NB4 (cell line): ENCODE results near the gene AFAP1.

Source experiments
- MYC ChIP-seq: IDR thresholded peaks from 2 replicates; pipeline ENCODE4 v1.6.1; 2011; ENCODE audit warnings: low read depth, low read length
- POLR2A ChIP-seq: IDR thresholded peaks from 2 replicates; pipeline ENCODE4 v1.6.1; 2011; ENCODE audit warnings: mild to moderate bottlenecking; ENCODE audit not compliant: insufficient read length; ENCODE audit errors: extremely low read depth
- TF ChIP-seq, protein P1 (sequence below): IDR thresholded peaks from one replicate; pipeline ENCODE4 v1.5.1; 2012; ENCODE audit warnings: low read depth, low read length
- TF ChIP-seq, protein P2 (sequence below): IDR thresholded peaks from 2 replicates; pipeline ENCODE4 v1.6.1; 2011; ENCODE audit warnings: low read depth, low read length

DNA sequence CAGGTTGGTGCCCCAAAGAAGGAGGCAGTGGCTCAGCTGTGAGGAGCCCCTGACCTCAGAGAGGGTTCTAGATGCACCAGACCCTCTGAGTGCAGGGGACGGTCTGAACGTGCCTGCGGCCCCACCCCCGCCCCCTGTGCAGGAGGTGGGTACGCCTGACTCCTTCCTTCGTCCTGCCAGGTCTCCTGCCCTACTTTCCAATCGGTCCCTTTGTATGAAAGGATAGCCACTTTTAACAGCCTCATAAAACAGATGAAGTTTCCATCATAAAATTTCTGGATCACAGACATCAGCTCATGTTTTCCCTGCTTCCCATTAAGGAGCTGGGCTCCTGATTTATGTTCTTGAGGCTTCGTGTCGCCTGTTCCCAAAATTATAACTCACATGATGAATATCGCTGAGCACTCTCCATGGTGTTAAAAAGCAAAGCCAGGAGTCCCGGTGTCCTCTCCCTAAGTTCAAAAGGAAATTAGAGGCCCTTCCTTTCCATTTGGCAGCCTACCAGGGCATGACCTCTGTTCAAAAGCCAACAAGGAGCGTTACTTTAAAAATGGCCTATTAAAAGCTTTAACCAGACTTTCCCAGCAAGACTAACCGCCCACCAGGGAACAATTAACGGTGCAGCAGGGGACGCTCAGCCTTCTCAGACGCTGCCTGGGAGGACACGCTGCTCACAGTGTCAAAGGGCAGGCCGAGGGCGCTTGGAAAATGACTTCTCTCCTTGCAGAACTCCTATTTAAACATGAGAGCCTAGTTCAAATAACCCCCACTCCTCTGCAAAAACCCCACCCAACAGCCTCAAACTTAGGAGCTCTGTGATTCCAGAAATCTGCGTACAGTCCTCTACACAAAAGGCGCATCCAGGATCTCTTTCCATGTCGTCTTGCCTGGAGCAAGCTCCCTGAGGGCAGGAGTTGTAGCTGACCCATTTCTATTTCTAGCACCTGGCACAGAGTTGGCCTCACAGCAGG is 181.9 kb downstream of the AFAP1 start:
- TF ChIP-seq, protein P1, sequence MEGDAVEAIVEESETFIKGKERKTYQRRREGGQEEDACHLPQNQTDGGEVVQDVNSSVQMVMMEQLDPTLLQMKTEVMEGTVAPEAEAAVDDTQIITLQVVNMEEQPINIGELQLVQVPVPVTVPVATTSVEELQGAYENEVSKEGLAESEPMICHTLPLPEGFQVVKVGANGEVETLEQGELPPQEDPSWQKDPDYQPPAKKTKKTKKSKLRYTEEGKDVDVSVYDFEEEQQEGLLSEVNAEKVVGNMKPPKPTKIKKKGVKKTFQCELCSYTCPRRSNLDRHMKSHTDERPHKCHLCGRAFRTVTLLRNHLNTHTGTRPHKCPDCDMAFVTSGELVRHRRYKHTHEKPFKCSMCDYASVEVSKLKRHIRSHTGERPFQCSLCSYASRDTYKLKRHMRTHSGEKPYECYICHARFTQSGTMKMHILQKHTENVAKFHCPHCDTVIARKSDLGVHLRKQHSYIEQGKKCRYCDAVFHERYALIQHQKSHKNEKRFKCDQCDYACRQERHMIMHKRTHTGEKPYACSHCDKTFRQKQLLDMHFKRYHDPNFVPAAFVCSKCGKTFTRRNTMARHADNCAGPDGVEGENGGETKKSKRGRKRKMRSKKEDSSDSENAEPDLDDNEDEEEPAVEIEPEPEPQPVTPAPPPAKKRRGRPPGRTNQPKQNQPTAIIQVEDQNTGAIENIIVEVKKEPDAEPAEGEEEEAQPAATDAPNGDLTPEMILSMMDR, result no peak
- TF ChIP-seq POLR2A, result no peak
- TF ChIP-seq, protein P2, sequence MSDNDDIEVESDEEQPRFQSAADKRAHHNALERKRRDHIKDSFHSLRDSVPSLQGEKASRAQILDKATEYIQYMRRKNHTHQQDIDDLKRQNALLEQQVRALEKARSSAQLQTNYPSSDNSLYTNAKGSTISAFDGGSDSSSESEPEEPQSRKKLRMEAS, result no peak
- TF ChIP-seq MYC, result no peak
